Measurements from ENCODE around the gene HBEGF.
A peak's percentile ranks its signal among the peaks of the same experiment; 100 is the strongest.
"Not testable (repeated sequence)": the region's sequence is repeated elsewhere in the genome, so short reads cannot be mapped to it uniquely, and the experiment has no call there.

HBEGF gene

GRCh38 chr5:140360681-140361479 lies 14.5 kb upstream of the HBEGF start:
- DNase-seq = no peak

GRCh38 chr5:140360101-140360500 lies 13.7 kb upstream of the HBEGF start, which contains the start of gene SLC4A9:
Gene SLC4A9, plus strand, starts transcription at chr5:140360194. Its CDS starts 43 bp downstream, at chr5:140360237.
- DNase-seq = no peak

- no peak for DNase-seq
Measured at GRCh38 chr5:140358738-140359310, 12.4 kb upstream of the HBEGF start.

- peak; percentile 45 for DNase-seq
Measured at GRCh38 chr5:140357726-140358093, 11.3 kb upstream of the HBEGF start.

- DNase-seq = no peak
Measured at GRCh38 chr5:140356853-140357725, 10.7 kb upstream of the HBEGF start.

- DNase-seq = no peak
Measured at GRCh38 chr5:140355546-140355945, 9.1 kb upstream of the HBEGF start.

GRCh38 chr5:140351609-140352334 lies 5.4 kb upstream of the HBEGF start:
- DNase-seq = peak; percentile 19

GRCh38 chr5:140349244-140349643 lies 2.8 kb upstream of the HBEGF start:
- no peak for DNase-seq

GRCh38 chr5:140348104-140348503 lies 1.7 kb upstream of the HBEGF start:
- no peak for DNase-seq

GRCh38 chr5:140347360-140347759 lies 957 bp upstream of the HBEGF start:
- no peak for DNase-seq

GRCh38 chr5:140345919-140346347 lies 470 bp downstream of the HBEGF start:
- DNase-seq = no peak

- DNase-seq = no peak
Measured at GRCh38 chr5:140344683-140345423, 1.6 kb downstream of the HBEGF start.

GRCh38 chr5:140343849-140344248 lies 2.6 kb downstream of the HBEGF start:
- not testable (repeated sequence) for DNase-seq

GRCh38 chr5:140342896-140343295 lies 3.5 kb downstream of the HBEGF start:
- DNase-seq = no peak

- no peak for DNase-seq
Measured at GRCh38 chr5:140342287-140342686, 4.1 kb downstream of the HBEGF start.

GRCh38 chr5:140341591-140341990 lies 4.8 kb downstream of the HBEGF start:
- no peak for DNase-seq

- DNase-seq = no peak
Measured at GRCh38 chr5:140340605-140341121, 5.7 kb downstream of the HBEGF start.

GRCh38 chr5:140339636-140340035 lies 6.8 kb downstream of the HBEGF start:
- DNase-seq = no peak

GRCh38 chr5:140338908-140339307 lies 7.5 kb downstream of the HBEGF start:
- no peak for DNase-seq

GRCh38 chr5:140338336-140338735 lies 8.1 kb downstream of the HBEGF start:
- no peak for DNase-seq

- DNase-seq = no peak
Measured at GRCh38 chr5:140337880-140338279, 8.5 kb downstream of the HBEGF start.

GRCh38 chr5:140336388-140336787 lies 10.0 kb downstream of the HBEGF start:
- no peak for DNase-seq

Measured in DMS79 (cell line).